Liver (tissue), 9 donors: Measurements from ENCODE around the gene WWC1. TPM values are rescaled to one million over a fixed set of nuclear protein-coding genes. Genes with fewer than 3 reads are reported as not detected.

Experiments
- DNase-seq: peaks from one replicate; pipeline ENCODE4 v3.0.0-alpha.2; 2017; ENCODE audit warnings: low spot score
- H3K27ac ChIP-seq, 2 donors: one replicate each; pipeline ENCODE4 v1.7.0; 2013; ENCODE audit warnings: inconsistent platforms in 2 of 2, low read length in 2 of 2, control low read depth in 1 of 2, low read depth in 1 of 2, mild to moderate bottlenecking in 1 of 2
- H3K27me3 ChIP-seq, 4 donors: one replicate each; pipeline versions ENCODE4 v1.6.1 to v1.7.0; 2013; ENCODE audit warnings: low read length in 3 of 4, inconsistent platforms in 1 of 4, mild to moderate bottlenecking in 1 of 4, moderate library complexity in 1 of 4; ENCODE audit not compliant: control insufficient read depth in 4 of 4, insufficient read depth in 4 of 4
- H3K36me3 ChIP-seq, 4 donors: one replicate each; pipeline versions ENCODE4 v1.6.1 to v1.7.0; 2013; ENCODE audit warnings: low read length in 3 of 4, mild to moderate bottlenecking in 3 of 4, low read depth in 1 of 4, moderate library complexity in 1 of 4; ENCODE audit not compliant: control insufficient read depth in 4 of 4, insufficient read depth in 3 of 4
- H3K4me1 ChIP-seq, 4 donors: one replicate each; pipeline versions ENCODE4 v1.6.1 to v1.7.0; 2013; ENCODE audit warnings: low read length in 3 of 4, mild to moderate bottlenecking in 3 of 4, moderate library complexity in 1 of 4; ENCODE audit not compliant: control insufficient read depth in 4 of 4, insufficient read depth in 4 of 4
- H3K4me3 ChIP-seq, 3 donors: one replicate each; pipeline versions ENCODE4 v1.6.1 to v1.7.0; 2013; ENCODE audit warnings: low read length in 3 of 3, control low read depth in 1 of 3, low read depth in 1 of 3, mild to moderate bottlenecking in 1 of 3
- H3K9ac ChIP-seq, 2 donors: one replicate each; pipeline ENCODE4 v1.7.0; 2013; ENCODE audit warnings: low read length in 2 of 2, mild to moderate bottlenecking in 2 of 2, moderate library complexity in 2 of 2, control low read depth in 1 of 2, low read depth in 1 of 2
- H3K9me3 ChIP-seq, 4 donors: one replicate each; pipeline versions ENCODE4 v1.6.1 to v1.7.0; 2013; ENCODE audit warnings: low read length in 3 of 4; ENCODE audit not compliant: control insufficient read depth in 4 of 4
- EGR1 ChIP-seq, 2 donors: IDR thresholded peaks; 2 replicates each; pipeline ENCODE4 v1.6.1; 2016 to 2018; ENCODE audit warnings: antibody characterized with exemption in 2 of 2, low read depth in 2 of 2
- FOXA1 ChIP-seq: IDR thresholded peaks from 2 replicates; pipeline ENCODE4 v1.6.1; 2016; ENCODE audit warnings: antibody characterized with exemption
- FOXA2 ChIP-seq: IDR thresholded peaks from 2 replicates; pipeline ENCODE4 v1.6.1; 2016; ENCODE audit warnings: antibody characterized with exemption
- GABPA ChIP-seq, 2 donors: IDR thresholded peaks in 1 of 2; conservative IDR thresholded peaks in 1 of 2; 2 replicates each; pipeline ENCODE4 v1.6.1; 2016; ENCODE audit warnings: antibody characterized with exemption in 2 of 2, mild to moderate bottlenecking in 1 of 2, moderate library complexity in 1 of 2
- HNF4A ChIP-seq, 2 donors: conservative IDR thresholded peaks; 2 replicates each; pipeline ENCODE4 v1.6.1; 2016; ENCODE audit warnings: antibody characterized with exemption in 2 of 2, mild to moderate bottlenecking in 2 of 2
- HNF4G ChIP-seq: IDR thresholded peaks from 2 replicates; pipeline ENCODE4 v1.6.1; 2016; ENCODE audit warnings: antibody characterized with exemption
- JUND ChIP-seq, 2 donors: IDR thresholded peaks; 2 replicates each; pipeline ENCODE4 v1.6.1; 2016; ENCODE audit warnings: antibody characterized with exemption in 2 of 2
- NR2F2 ChIP-seq: IDR thresholded peaks from 2 replicates; pipeline ENCODE4 v1.6.1; 2016; ENCODE audit warnings: antibody characterized with exemption
- RXRA ChIP-seq, 2 donors: IDR thresholded peaks; 2 replicates each; pipeline ENCODE4 v1.6.1; 2017 to 2018; ENCODE audit warnings: antibody characterized with exemption in 2 of 2, mild to moderate bottlenecking in 1 of 2
- SP1 ChIP-seq: IDR thresholded peaks from 2 replicates; pipeline ENCODE4 v1.6.1; 2018; ENCODE audit warnings: antibody characterized with exemption, mild to moderate bottlenecking
- TAF1 ChIP-seq: conservative IDR thresholded peaks from 2 replicates; pipeline ENCODE4 v1.6.1; 2016; ENCODE audit warnings: antibody characterized with exemption, mild to moderate bottlenecking
- YY1 ChIP-seq: IDR thresholded peaks from 2 replicates; pipeline ENCODE4 v1.6.1; 2016; ENCODE audit warnings: antibody characterized with exemption, mild to moderate bottlenecking
- ZBTB33 ChIP-seq: IDR thresholded peaks from 2 replicates; pipeline ENCODE4 v1.6.1; 2016; ENCODE audit warnings: antibody characterized with exemption
- WGBS: extraction: QIAGEN DNeasy Blood & Tissue Kit; methylation state at CpG from one replicate; pipeline ENCODE4 v1.1.7; 2013; 5-methylcytosine and 5-hydroxymethylcytosine counted together
- polyA plus RNA-seq, 2 donors: library from polyadenylated mRNA; stranded (reverse) in 1 of 2; unstranded in 1 of 2; fragments of 200-250 nt in 1 of 2; fragments of >200 nt in 1 of 2; fragmentation: Nextera tagmentation in 1 of 2; extraction: Ambion mirVana in 1 of 2; gene quantifications; one replicate each; pipeline versions ENCODE4 v1.2.1 to v1.2.3, GENCODE V29; 2013 to 2015
- total RNA-seq, 2 donors: library from RNA; depleted of rRNA; stranded (reverse); fragments of >200 nt; gene quantifications; one replicate each; pipeline ENCODE4 v1.2.3, GENCODE V29; 2014
- TF ChIP-seq, protein P1 (sequence below): IDR thresholded peaks from 2 replicates; pipeline ENCODE4 v1.6.1; 2016; ENCODE audit warnings: antibody characterized with exemption, mild to moderate bottlenecking
- donor health status: healthy.
- donor health status: healthy.
- donor health status: healthy.
- donor health status: healthy.
- donor health status: healthy.

WWC1 gene
- total and polyA plus RNA-seq, 4 donors: 5.9 to 25.1 (median 14.8) TPM

DNA sequence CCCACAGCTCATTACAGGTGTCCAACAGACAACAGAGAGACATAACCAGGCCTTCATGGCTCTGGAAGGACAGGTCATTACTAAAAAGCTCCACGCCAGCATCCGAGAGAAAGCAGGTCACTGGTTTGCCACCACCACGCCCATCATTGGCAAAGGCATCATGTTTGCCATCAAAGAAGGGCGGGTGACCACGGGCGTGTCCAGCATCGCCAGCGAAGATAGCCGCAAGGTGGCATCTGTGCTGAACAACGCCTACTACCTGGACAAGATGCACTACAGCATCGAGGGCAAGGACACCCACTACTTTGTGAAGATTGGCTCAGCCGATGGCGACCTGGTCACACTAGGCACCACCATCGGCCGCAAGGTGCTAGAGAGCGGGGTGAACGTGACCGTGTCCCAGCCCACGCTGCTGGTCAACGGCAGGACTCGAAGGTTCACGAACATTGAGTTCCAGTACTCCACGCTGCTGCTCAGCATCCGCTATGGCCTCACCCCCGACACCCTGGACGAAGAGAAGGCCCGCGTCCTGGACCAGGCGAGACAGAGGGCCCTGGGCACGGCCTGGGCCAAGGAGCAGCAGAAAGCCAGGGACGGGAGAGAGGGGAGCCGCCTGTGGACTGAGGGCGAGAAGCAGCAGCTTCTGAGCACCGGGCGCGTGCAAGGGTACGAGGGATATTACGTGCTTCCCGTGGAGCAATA is 29.3 kb upstream of the WWC1 start:
- 94% methylated on average over 39 of the region's 39 CpGs for WGBS
- DNase-seq: no peak

DNA sequence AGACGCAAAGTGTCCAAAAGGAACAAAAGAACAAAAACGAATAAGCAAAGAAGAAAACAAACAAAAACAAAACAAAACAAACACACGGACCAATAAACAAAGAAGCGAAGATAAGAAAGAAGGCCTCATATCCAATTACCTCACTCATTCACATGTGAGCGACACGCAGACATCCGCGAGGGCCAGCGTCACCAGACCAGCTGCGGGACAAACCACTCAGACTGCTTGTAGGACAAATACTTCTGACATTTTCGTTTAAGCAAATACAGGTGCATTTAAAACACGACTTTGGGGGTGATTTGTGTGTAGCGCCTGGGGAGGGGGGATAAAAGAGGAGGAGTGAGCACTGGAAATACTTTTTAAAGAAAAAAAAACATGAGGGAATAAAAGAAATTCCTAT is 28.3 kb upstream of the WWC1 start:
- no peak for DNase-seq
- no peak for TF ChIP-seq NR2F2
- TF ChIP-seq, protein P1, sequence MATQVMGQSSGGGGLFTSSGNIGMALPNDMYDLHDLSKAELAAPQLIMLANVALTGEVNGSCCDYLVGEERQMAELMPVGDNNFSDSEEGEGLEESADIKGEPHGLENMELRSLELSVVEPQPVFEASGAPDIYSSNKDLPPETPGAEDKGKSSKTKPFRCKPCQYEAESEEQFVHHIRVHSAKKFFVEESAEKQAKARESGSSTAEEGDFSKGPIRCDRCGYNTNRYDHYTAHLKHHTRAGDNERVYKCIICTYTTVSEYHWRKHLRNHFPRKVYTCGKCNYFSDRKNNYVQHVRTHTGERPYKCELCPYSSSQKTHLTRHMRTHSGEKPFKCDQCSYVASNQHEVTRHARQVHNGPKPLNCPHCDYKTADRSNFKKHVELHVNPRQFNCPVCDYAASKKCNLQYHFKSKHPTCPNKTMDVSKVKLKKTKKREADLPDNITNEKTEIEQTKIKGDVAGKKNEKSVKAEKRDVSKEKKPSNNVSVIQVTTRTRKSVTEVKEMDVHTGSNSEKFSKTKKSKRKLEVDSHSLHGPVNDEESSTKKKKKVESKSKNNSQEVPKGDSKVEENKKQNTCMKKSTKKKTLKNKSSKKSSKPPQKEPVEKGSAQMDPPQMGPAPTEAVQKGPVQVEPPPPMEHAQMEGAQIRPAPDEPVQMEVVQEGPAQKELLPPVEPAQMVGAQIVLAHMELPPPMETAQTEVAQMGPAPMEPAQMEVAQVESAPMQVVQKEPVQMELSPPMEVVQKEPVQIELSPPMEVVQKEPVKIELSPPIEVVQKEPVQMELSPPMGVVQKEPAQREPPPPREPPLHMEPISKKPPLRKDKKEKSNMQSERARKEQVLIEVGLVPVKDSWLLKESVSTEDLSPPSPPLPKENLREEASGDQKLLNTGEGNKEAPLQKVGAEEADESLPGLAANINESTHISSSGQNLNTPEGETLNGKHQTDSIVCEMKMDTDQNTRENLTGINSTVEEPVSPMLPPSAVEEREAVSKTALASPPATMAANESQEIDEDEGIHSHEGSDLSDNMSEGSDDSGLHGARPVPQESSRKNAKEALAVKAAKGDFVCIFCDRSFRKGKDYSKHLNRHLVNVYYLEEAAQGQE: no peak
- no peak for TF ChIP-seq RXRA (IDR thresholded peaks at IDR 0.05)
- no peak for TF ChIP-seq YY1
- TF ChIP-seq GABPA (IDR thresholded peaks at IDR 0.05 in 1 of 2, conservative IDR thresholded peaks at IDR 0.05 in 1 of 2): no peak
- no peak for TF ChIP-seq ZBTB33
- no peak for TF ChIP-seq HNF4A (conservative IDR thresholded peaks at IDR 0.05)
- TF ChIP-seq SP1: no peak
- Histone ChIP-seq H3K4me3 (no peak overlapping the region), H3K27me3 (no peaks in the 10 kb centered on the region), H3K27ac (no peak overlapping the region), H3K4me1 (no peaks in the 10 kb centered on the region), H3K9me3 (no peaks in the 10 kb centered on the region), H3K9ac (no peak overlapping the region), H3K36me3 (peaks cover 0 to 5% (median 0%) of the 10 kb centered on the region in 4 donors)
- WGBS: 77% methylated on average over 13 of the region's 13 CpGs

More for the DNA sequence above, 29.3 kb upstream of the WWC1 start:
- Histone ChIP-seq H3K27ac (no peak overlapping the region), H3K9ac (no peak overlapping the region), H3K4me1 (no peaks in the 10 kb centered on the region), H3K9me3 (no peaks in the 10 kb centered on the region), H3K4me3 (no peak overlapping the region), H3K27me3 (no peaks in the 10 kb centered on the region), H3K36me3 (peaks cover 0 to 5% (median 0%) of the 10 kb centered on the region in 4 donors)
- TF ChIP-seq HNF4G (no peak), TAF1 (no peak), EGR1 (IDR thresholded peaks at IDR 0.05; ENCODE audit: low read depth in 2 of 2) (no peak), FOXA2 (no peak), FOXA1 (no peak), RXRA (IDR thresholded peaks at IDR 0.05) (no peak), GABPA (IDR thresholded peaks at IDR 0.05 in 1 of 2, conservative IDR thresholded peaks at IDR 0.05 in 1 of 2) (no peak), JUND (IDR thresholded peaks at IDR 0.05) (no peak)
